PC-3 (cell line): ENCODE results near the gene PRSS56. TPM values are rescaled to one million over a fixed set of nuclear protein-coding genes. Genes with fewer than 3 reads are reported as not detected.

Source experiments
- ATAC-seq: fragments of 200-7000 bp; cut with Tn5 transposase; 2 replicates; pipeline ENCODE4 v1.9.1; 2020; ENCODE audit warnings: mild to moderate bottlenecking, moderate library complexity
- BruUV-seq: library from RNA; stranded (reverse); fragments of 400-500 nt; replicated peaks from 2 replicates; lab custom pipeline; 2021; lab: Mats Ljungman, UMichigan
- CTCF ChIA-PET: fragments of 300-600 bp; sonication (Branson Sonifier 250); formaldehyde crosslinking; loops from one replicate; lab custom pipeline; 2022; ENCODE audit warnings: antibody characterized with exemption; lab: Charles Lee
- POLR2A ChIA-PET: fragments of 300-600 bp; sonication (Branson Sonifier 250); formaldehyde crosslinking; loops from one replicate; lab custom pipeline; 2022; ENCODE audit warnings: antibody characterized with exemption; ENCODE audit not compliant: unreplicated experiment; lab: Charles Lee
- DNase-seq: peaks from one replicate; pipeline ENCODE4 v3.0.0-alpha.2; 2015
- H2AFZ ChIP-seq: fragments of 300-600 bp; sonication (generic); 2 replicates; pipeline ENCODE4 v1.6.0; 2016; ENCODE audit warnings: antibody characterized with exemption, low read length
- H3F3A ChIP-seq: fragments of 300-600 bp; sonication (generic); one replicate; pipeline ENCODE4 v1.6.0; 2017; ENCODE audit warnings: antibody characterized with exemption, low read length, control low read depth, mild to moderate bottlenecking; ENCODE audit not compliant: unreplicated experiment
- H3K27ac ChIP-seq: fragments of 300-600 bp; sonication (generic); 2 replicates; pipeline ENCODE4 v1.5.1; 2016; ENCODE audit warnings: mild to moderate bottlenecking, low read length
- H3K27me3 ChIP-seq: fragments of 300-600 bp; sonication (generic); 2 replicates; pipeline ENCODE4 v1.6.1; 2016; ENCODE audit warnings: low read length, mixed read lengths
- H3K36me3 ChIP-seq: fragments of 300-600 bp; sonication (generic); 2 replicates; pipeline ENCODE4 v1.6.1; 2016; ENCODE audit warnings: low read depth, mixed run types, low read length, mixed read lengths
- H3K4me1 ChIP-seq: fragments of 300-600 bp; sonication (generic); 2 replicates; pipeline ENCODE4 v1.5.1; 2016; ENCODE audit warnings: low read length; ENCODE audit not compliant: insufficient read depth
- H3K4me2 ChIP-seq: fragments of 300-600 bp; sonication (generic); 2 replicates; pipeline ENCODE4 v1.6.0; 2016; ENCODE audit warnings: low read length
- H3K4me3 ChIP-seq: fragments of 300-600 bp; sonication (generic); 2 replicates; pipeline ENCODE4 v1.5.1; 2016; ENCODE audit warnings: mild to moderate bottlenecking, low read length, mixed read lengths
- H3K79me2 ChIP-seq: fragments of 300-600 bp; sonication (generic); 2 replicates; pipeline ENCODE4 v1.6.1; 2017; ENCODE audit warnings: low read length, mixed read lengths
- H3K9ac ChIP-seq: fragments of 300-600 bp; sonication (generic); 2 replicates; pipeline ENCODE4 v1.6.0; 2016; ENCODE audit warnings: mild to moderate bottlenecking, low read length
- H3K9me2 ChIP-seq: fragments of 300-600 bp; sonication (generic); replicated peaks from 2 replicates; pipeline ENCODE4 v1.6.1; 2016; ENCODE audit warnings: mixed run types, low read length, mixed read lengths
- H3K9me3 ChIP-seq: fragments of 300-600 bp; sonication (generic); 2 replicates; pipeline ENCODE4 v1.6.1; 2016; ENCODE audit warnings: low read length, mixed read lengths
- H4K20me1 ChIP-seq: fragments of 300-600 bp; sonication (generic); 2 replicates; pipeline ENCODE4 v1.6.1; 2016; ENCODE audit warnings: low read length, mixed read lengths
- EZH2 ChIP-seq: fragments of 300-600 bp; sonication (generic); IDR thresholded peaks from one replicate; pipeline ENCODE4 v1.6.1; 2017; ENCODE audit warnings: antibody characterized with exemption, mild to moderate bottlenecking, low read length; ENCODE audit not compliant: unreplicated experiment
- EZH2phosphoT487 ChIP-seq: fragments of 300-600 bp; sonication (generic); IDR thresholded peaks from 2 replicates; pipeline ENCODE4 v1.6.1; 2018; ENCODE audit warnings: mild to moderate bottlenecking, antibody characterized with exemption, low read length, borderline replicate concordance
- intact Hi-C: fragments of 100-400 bp; cut with micrococcal nuclease; formaldehyde crosslinking; loops from 2 replicates; pipeline ENCODE4 v1.9.0; 2023
- total RNA-seq: library from RNA; depleted of rRNA; stranded (reverse); fragments of >200 nt; gene quantifications from 2 replicates; pipeline ENCODE4 v1.2.3, GENCODE V29; 2014
- TF ChIP-seq, protein P1 (sequence below): fragments of 300-600 bp; sonication (generic); conservative IDR thresholded peaks from 2 replicates; pipeline ENCODE4 v1.5.1; 2017; ENCODE audit warnings: antibody characterized with exemption, low read depth, mild to moderate bottlenecking, low read length

PRSS56 gene
- total RNA-seq, 1 experiment from 2014 or later = not detected

DNA sequence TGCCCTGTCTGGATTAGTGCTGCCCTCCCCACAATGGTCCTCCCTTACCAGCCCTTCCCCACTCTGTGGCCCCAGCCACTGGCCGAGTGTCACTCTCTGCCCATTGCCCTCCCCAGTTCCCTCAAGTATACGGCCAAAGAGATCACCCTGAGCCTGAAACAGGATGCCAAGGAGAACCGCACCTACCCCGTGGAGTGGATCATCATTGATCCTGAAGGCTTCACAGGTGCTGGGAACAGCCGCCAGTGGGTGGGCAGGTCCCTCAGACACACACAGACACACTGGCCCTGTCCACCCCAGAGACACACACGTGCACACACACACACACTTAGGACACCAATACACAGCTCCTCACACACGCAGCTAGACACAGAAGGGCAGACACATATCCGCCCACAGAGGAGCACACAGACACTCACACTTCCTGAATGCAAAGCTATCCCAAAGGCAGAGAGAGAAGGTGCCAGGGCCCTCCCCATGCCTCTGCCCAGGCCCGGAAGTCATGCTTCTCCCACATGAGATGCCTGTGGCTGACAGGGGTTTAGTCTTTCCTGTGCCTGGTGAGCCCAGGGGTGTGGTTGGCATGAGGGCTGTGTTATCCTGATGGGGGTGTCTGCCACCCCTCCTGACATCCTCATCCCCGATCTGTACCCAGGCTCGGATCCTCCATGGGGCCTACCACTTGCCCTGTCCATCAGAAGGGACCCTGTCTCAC is 8.7 kb downstream of the PRSS56 start:
- Histone ChIP-seq H3K36me3 (no peaks in the 10 kb centered on the region), H3K79me2 (no peaks in the 10 kb centered on the region), H3K9me2 (no peaks in the 10 kb centered on the region), H2AFZ (no peak overlapping the region), H3K4me2 (no peak overlapping the region), H3K4me3 (no peak overlapping the region), H3K27me3 (peaks cover 9% of the 10 kb centered on the region), H3K9me3 (no peaks in the 10 kb centered on the region), H3F3A (no peaks in the 10 kb centered on the region), H3K4me1 (no peaks in the 10 kb centered on the region), H3K9ac (no peak overlapping the region), H3K27ac (no peak overlapping the region), H4K20me1 (no peaks in the 10 kb centered on the region)
- ChIA-PET CTCF (no interaction called here), POLR2A (no interaction called here)
- no peak for DNase-seq
- intact Hi-C loops = no loop called here
- BruUV-seq = no TSS peak
- TF ChIP-seq EZH2 (no peak), EZH2phosphoT487 (no peak)
- no peak for ATAC-seq

DNA sequence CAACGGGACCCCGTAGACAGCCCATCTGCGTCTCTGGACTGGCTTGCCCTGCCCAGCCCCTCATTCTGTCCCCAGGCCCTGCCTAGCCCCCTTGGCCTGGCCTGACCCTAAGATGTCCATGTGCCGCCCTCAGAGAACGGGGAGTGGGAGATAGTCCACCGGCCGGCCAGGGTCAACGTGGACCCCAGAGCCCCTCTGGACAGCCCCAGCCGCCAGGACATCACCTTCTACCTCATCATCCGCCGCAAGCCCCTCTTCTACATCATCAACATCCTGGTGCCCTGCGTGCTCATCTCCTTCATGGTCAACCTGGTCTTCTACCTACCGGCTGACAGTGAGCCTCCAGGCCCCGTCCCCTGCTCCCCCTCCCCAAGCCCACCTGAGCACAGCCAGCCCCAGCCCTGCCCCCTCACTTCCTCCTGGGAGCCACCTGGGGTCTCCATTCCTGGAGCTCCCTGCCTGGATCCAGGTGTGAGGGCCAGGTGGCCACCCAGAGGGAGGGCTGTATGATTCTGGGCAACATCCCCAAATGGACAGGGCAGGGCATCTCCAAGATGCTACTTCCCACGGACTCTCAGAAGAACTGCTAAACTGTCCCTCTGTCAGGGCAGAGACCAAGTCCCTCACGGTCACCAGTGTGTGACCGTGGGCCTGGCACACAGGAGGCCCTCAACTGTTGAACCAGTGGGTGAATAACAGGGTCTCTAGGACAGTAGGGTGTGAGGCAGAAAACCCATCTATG is 9.8 kb downstream of the PRSS56 start:
- Histone ChIP-seq H3K27ac (no peak overlapping the region), H3K4me3 (no peak overlapping the region), H3K9ac (no peak overlapping the region), H3K79me2 (no peaks in the 10 kb centered on the region), H3K27me3 (no peaks in the 10 kb centered on the region), H4K20me1 (no peaks in the 10 kb centered on the region), H3K4me2 (no peak overlapping the region), H3K4me1 (no peaks in the 10 kb centered on the region), H3K9me2 (no peaks in the 10 kb centered on the region), H3K36me3 (no peaks in the 10 kb centered on the region), H3K9me3 (no peaks in the 10 kb centered on the region), H2AFZ (no peak overlapping the region), H3F3A (no peaks in the 10 kb centered on the region)
- CTCF ChIA-PET = no interaction called here
- TF ChIP-seq, protein P1, sequence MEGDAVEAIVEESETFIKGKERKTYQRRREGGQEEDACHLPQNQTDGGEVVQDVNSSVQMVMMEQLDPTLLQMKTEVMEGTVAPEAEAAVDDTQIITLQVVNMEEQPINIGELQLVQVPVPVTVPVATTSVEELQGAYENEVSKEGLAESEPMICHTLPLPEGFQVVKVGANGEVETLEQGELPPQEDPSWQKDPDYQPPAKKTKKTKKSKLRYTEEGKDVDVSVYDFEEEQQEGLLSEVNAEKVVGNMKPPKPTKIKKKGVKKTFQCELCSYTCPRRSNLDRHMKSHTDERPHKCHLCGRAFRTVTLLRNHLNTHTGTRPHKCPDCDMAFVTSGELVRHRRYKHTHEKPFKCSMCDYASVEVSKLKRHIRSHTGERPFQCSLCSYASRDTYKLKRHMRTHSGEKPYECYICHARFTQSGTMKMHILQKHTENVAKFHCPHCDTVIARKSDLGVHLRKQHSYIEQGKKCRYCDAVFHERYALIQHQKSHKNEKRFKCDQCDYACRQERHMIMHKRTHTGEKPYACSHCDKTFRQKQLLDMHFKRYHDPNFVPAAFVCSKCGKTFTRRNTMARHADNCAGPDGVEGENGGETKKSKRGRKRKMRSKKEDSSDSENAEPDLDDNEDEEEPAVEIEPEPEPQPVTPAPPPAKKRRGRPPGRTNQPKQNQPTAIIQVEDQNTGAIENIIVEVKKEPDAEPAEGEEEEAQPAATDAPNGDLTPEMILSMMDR = no peak
- no peak for TF ChIP-seq EZH2phosphoT487
- no peak for TF ChIP-seq EZH2
- ATAC-seq (no peak), DNase-seq (no peak)
- BruUV-seq = no TSS peak
- POLR2A ChIA-PET = no interaction called here
- intact Hi-C loops = no loop called here

DNA sequence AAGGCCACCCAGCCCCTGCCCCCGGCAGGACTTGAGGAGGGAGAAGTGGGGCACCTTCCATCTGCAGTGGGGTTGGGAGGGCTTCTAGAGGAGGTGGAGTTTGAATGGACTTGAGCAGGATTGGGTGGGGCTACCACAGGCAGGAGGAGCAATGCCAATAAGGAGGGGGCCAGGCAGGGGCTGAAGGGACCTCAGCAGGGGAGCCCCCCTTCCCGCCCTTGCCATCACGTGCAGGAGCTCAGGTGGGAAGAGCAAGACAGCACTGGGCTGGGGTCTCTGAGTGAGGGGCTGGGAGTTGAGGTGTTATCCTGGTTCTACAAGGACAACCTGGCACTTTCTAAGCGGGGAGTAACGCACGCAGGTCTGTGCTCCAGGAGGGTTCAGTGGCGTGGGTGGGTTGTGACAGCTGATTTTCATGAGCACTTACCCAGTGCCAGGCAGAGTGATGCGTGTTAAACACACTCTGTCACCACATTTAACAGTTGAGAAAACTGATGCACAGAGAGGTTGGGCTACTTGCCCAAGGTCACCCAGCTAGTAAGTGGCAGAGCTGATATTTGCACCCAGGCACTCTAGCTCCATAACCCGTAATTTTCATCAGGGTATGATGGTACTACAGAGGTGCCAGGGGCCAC is 10.6 kb downstream of the PRSS56 start:
- POLR2A ChIA-PET = no interaction called here
- H2AFZ ChIP-seq = no peak overlapping the region
- H3K9me2 ChIP-seq = no peaks in the 10 kb centered on the region
- CTCF ChIA-PET = no interaction called here
- intact Hi-C loops = no loop called here
- no peak for DNase-seq
- no peaks in the 10 kb centered on the region for H3K27me3 ChIP-seq
- H3K9ac ChIP-seq = no peak overlapping the region
- H3K36me3 ChIP-seq = no peaks in the 10 kb centered on the region
- H3K79me2 ChIP-seq = no peaks in the 10 kb centered on the region
- no peaks in the 10 kb centered on the region for H3K4me1 ChIP-seq
- no peaks in the 10 kb centered on the region for H4K20me1 ChIP-seq
- H3F3A ChIP-seq = no peaks in the 10 kb centered on the region
- no peak for ATAC-seq
- no TSS peak for BruUV-seq
- H3K9me3 ChIP-seq = no peaks in the 10 kb centered on the region
- no peak overlapping the region for H3K4me3 ChIP-seq
- H3K27ac ChIP-seq = no peak overlapping the region
- TF ChIP-seq EZH2 = no peak
- TF ChIP-seq, protein P1 = no peak
- no peak for TF ChIP-seq EZH2phosphoT487
- H3K4me2 ChIP-seq = no peak overlapping the region
